Lower lobe of right lung (tissue), 2 donors: ENCODE data around the gene CCDC40. TPM values are rescaled to one million over a fixed set of nuclear protein-coding genes. Genes with fewer than 3 reads are reported as not detected.

ENCODE experiments used
- ATAC-seq, 2 donors: fragments of 200-7000 bp; cut with Tn5 transposase; one replicate each; pipeline ENCODE4 v1.9.1; 2020 to 2022; ENCODE audit warnings: mild to moderate bottlenecking in 2 of 2, moderate library complexity in 2 of 2
- DNase-seq: peaks from one replicate; pipeline ENCODE4 v3.0.0-alpha.2; 2020
- H3K27ac ChIP-seq: fragments of 200-600 bp; one replicate; pipeline ENCODE4 v1.8.0; 2022
- H3K27me3 ChIP-seq: fragments of 200-600 bp; one replicate; pipeline ENCODE4 v1.8.0; 2022; ENCODE audit warnings: low read depth
- H3K36me3 ChIP-seq: fragments of 200-600 bp; one replicate; pipeline ENCODE4 v1.8.0; 2022; ENCODE audit warnings: mild to moderate bottlenecking
- H3K4me1 ChIP-seq: fragments of 200-600 bp; one replicate; pipeline ENCODE4 v1.8.0; 2022
- H3K4me3 ChIP-seq: fragments of 200-600 bp; one replicate; pipeline ENCODE4 v1.8.0; 2022; ENCODE audit warnings: mild to moderate bottlenecking
- H3K9me3 ChIP-seq: fragments of 200-600 bp; one replicate; pipeline ENCODE4 v1.8.0; 2022
- intact Hi-C: fragments of 100-400 bp; cut with DNase I; formaldehyde crosslinking; loops from one replicate; pipeline ENCODE4 v1.11.0; 2022
- total RNA-seq: library from RNA; stranded (reverse); fragmentation: NEBNext Ultra II Directional; extraction: Animal tissue kit (Norgen Biotek cat#: 25700); gene quantifications from one replicate; pipeline ENCODE4 v1.2.1, GENCODE V29; 2021
- TF ChIP-seq, protein P1 (sequence below): fragments of 200-600 bp; IDR thresholded peaks from one replicate; pipeline ENCODE4 v1.8.0; 2022; ENCODE audit warnings: antibody characterized with exemption, mild to moderate bottlenecking
- donor health status: DM: no; HTN: yes; CAD: no; lungs with severe emphysema.

The CCDC40 gene
- total RNA-seq, 1 donor from 2014 or later: 14.1 TPM

- H3K36me3 ChIP-seq: no peaks in the 10 kb centered on the region
- TF ChIP-seq, protein P1, sequence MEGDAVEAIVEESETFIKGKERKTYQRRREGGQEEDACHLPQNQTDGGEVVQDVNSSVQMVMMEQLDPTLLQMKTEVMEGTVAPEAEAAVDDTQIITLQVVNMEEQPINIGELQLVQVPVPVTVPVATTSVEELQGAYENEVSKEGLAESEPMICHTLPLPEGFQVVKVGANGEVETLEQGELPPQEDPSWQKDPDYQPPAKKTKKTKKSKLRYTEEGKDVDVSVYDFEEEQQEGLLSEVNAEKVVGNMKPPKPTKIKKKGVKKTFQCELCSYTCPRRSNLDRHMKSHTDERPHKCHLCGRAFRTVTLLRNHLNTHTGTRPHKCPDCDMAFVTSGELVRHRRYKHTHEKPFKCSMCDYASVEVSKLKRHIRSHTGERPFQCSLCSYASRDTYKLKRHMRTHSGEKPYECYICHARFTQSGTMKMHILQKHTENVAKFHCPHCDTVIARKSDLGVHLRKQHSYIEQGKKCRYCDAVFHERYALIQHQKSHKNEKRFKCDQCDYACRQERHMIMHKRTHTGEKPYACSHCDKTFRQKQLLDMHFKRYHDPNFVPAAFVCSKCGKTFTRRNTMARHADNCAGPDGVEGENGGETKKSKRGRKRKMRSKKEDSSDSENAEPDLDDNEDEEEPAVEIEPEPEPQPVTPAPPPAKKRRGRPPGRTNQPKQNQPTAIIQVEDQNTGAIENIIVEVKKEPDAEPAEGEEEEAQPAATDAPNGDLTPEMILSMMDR: no peak
These were observed 60.1 kb downstream of the CCDC40 start for GRCh38 chr17:80096561-80097021.

DNA sequence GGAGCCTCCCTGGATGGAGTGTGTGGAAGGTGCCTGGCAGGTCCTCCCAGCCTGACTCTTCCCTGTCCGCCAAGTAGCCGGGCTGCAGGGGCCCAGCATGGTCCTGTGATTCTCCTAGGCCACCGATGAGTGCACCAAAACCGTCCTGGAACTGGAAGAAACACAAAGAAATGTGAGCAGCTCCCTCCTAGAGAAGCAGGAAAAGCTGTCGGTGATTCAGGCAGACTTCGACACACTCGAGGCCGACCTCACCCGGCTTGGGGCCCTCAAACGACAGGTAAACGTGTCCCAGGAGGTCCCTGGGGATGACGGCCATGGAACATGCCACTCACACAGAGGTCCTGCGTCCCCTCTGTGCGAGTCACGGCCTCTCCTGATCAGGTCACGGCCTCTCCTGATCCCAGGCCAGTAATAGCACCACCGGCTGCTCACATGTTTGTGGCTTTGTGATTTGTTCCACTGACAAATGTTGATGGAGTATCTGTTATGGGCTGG is 60.7 kb downstream of the CCDC40 start:
- TF ChIP-seq, protein P1: no peak
- intact Hi-C loops: no loop called here
- no peak overlapping the region for H3K27ac ChIP-seq
- ATAC-seq (no peak), DNase-seq (no peak)
- no peaks in the 10 kb centered on the region for H3K9me3 ChIP-seq
- peaks cover 11% of the 10 kb centered on the region for H3K4me1 ChIP-seq
- H3K27me3 ChIP-seq: no peaks in the 10 kb centered on the region
- H3K36me3 ChIP-seq: no peaks in the 10 kb centered on the region
- no peak overlapping the region for H3K4me3 ChIP-seq

More at GRCh38 chr17:80096561-80097021, 60.1 kb downstream of the CCDC40 start:
- Histone ChIP-seq H3K27ac (no peak overlapping the region), H3K4me3 (no peak overlapping the region), H3K4me1 (peaks cover 8% of the 10 kb centered on the region), H3K9me3 (no peaks in the 10 kb centered on the region), H3K27me3 (no peaks in the 10 kb centered on the region)
- ATAC-seq (no peak), DNase-seq (no peak)
- intact Hi-C loops: no loop called here

GRCh38 chr17:80097844-80098691 is 61.6 kb downstream of the CCDC40 start:
- TF ChIP-seq, protein P1: no peak
- no peaks in the 10 kb centered on the region for H3K36me3 ChIP-seq
- DNase-seq (no peak), ATAC-seq (no peak)
- intact Hi-C loops: no loop called here
- no peaks in the 10 kb centered on the region for H3K9me3 ChIP-seq
- no peak overlapping the region for H3K4me3 ChIP-seq
- H3K27ac ChIP-seq: no peak overlapping the region
- peaks cover 17% of the 10 kb centered on the region for H3K4me1 ChIP-seq
- no peaks in the 10 kb centered on the region for H3K27me3 ChIP-seq

- Histone ChIP-seq H3K36me3 (no peaks in the 10 kb centered on the region), H3K4me3 (no peak overlapping the region), H3K27me3 (no peaks in the 10 kb centered on the region), H3K4me1 (peaks cover 17% of the 10 kb centered on the region), H3K27ac (no peak overlapping the region), H3K9me3 (no peaks in the 10 kb centered on the region)
- TF ChIP-seq, protein P1: no peak
- intact Hi-C loops: no loop called here
- no peak for DNase-seq
- ATAC-seq: no peak
These were observed 63.0 kb downstream of the CCDC40 start for GRCh38 chr17:80099291-80100034.

GRCh38 chr17:80100035-80100323 is 63.5 kb downstream of the CCDC40 start:
- TF ChIP-seq, protein P1: no peak
- H3K4me3 ChIP-seq: no peak overlapping the region
- no peak for DNase-seq
- H3K4me1 ChIP-seq: peaks cover 17% of the 10 kb centered on the region
- no peaks in the 10 kb centered on the region for H3K9me3 ChIP-seq
- no peak overlapping the region for H3K27ac ChIP-seq
- ATAC-seq: no peak
- no peaks in the 10 kb centered on the region for H3K27me3 ChIP-seq
- no peaks in the 10 kb centered on the region for H3K36me3 ChIP-seq
- intact Hi-C loops: no loop called here
